HG03457 (cell line): ENCODE results near the gene GAD2.

Experiments
- ATAC-seq: cut with Tn5 transposase; IDR thresholded peaks from one replicate; pipeline ENCODE4 v1.9.1; 2021; ENCODE audit warnings: moderate number of reproducible peaks; ENCODE audit not compliant: unreplicated experiment

GAD2 gene

GRCh38 chr10:26221541-26221940 lies 5.0 kb downstream of the GAD2 start:
- ATAC-seq: no peak

DNA sequence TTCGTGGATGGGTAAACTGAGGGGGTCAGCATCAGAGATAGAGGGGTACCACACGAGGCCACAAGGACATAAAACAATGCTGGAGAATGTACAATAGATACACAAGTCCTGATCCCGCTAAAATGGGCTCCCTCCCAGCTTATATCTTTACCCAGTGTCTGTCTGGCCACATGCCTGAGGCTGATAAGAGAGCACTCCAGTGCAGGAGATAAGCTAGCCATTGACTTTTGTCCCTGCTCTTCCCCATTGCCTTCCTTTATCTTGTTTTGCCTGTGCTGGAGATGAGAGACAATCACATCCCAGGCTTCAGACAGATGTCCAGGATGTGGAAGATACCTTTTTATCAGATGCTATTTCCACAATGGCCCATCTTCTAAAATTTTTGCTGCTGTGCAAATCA lies 6.0 kb downstream of the GAD2 start:
- ATAC-seq: no peak

- ATAC-seq: no peak
These were observed 8.7 kb downstream of the GAD2 start for GRCh38 chr10:26225322-26225721.

DNA sequence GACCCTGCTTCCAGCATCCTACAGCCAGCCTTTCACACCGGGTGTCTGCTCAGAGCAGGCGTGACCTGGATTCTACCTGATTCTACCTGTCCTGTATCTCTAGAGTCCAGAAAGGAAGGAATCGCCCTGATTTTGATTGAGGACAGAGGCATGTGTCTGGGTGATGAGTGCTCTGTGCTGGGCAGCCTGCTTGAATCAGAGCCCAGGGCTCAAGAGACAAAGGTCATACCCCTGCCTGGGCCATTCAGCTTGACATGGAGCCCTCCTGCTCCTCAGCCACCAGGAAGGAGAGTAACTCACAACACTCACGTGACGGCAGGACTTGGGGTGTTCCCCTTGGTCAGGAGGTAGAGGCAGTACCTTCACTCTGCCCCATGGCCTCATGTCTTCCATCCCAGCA lies 11.2 kb downstream of the GAD2 start:
- ATAC-seq: no peak

DNA sequence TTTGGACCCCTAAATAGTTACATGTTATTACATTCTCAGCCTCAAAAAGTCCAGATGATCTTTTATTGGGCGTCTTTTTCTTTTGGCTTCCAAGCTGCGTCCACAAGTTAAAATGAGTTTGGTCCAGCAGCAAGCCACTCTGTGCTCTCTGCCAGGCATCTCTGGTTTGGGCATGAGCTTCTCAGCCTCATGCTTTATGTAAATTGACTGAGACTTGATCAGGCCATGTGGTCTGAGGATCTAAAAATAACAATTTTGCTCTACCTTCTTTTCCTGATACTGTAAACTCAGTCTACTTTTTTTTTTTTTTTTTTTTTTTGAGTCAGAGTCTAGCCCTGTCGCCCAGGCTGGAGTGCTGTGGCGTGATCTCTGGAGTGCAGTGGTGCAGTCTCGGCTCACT lies 15.6 kb downstream of the GAD2 start:
- no peak for ATAC-seq

DNA sequence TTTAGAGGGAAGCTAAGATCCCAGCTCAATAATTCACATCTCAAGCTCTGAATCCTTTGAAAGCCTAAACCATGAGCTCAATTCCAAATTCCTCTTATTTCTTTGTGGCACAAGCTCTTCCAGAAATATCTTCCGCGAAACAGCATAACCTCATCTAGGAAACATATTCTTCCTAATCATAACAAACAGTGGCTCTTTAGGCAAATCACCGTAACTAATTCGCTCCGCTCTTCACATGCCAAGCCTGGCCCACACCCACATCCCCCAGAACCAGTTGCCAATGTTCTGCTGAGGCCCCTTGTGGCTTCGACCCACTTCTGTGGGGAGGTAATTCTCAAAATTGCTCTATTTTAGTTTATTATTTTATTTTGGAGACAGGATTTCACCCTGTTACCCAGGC lies 19.2 kb downstream of the GAD2 start:
- no peak for ATAC-seq

GRCh38 chr10:26238378-26238777 lies 21.8 kb downstream of the GAD2 start:
- no peak for ATAC-seq

- no peak for ATAC-seq
These were observed 26.3 kb downstream of the GAD2 start for GRCh38 chr10:26242706-26243350.

DNA sequence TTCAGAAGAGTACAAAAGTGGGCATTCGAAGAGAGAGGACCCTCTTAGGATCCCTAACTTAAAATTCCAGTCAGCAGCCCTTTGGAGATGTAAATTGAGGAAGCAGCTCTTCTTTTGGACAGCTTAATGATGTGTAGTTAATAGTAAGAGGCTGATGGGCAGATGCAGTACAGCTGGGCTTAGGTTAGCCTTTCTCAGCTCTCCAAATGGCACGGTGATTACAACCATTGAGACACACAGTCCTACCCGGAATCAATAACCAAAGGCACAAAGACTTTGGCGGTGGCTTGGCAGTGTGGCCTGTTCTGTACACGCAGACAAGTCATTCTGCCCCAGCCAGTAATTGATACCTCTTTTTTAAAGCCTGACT lies 26.8 kb downstream of the GAD2 start:
- ATAC-seq: no peak

GRCh38 chr10:26249681-26250080 lies 33.1 kb downstream of the GAD2 start:
- no peak for ATAC-seq

- ATAC-seq: no peak
These were observed 35.4 kb downstream of the GAD2 start for GRCh38 chr10:26251925-26252324.

- no peak for ATAC-seq
These were observed 38.0 kb downstream of the GAD2 start for GRCh38 chr10:26254616-26255015.

DNA sequence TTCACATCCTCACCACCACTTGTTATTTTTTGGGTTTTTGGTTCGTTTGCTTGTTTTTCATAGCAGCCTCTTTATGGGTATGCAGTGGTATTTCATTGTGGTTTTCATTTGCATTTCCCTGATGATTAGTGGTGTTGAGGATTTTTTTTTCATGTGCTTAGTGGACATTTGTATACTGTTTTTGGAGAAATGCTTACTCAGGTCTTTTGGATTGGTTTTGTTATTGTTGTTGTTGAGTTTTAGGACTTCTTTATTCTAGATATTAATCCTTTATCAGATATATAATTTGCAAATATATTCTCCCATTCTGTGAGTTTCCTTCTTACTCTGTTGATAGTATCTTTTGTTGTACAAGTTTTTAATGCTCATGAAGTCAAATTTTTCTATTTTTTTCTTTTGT lies 42.8 kb downstream of the GAD2 start:
- no peak for ATAC-seq

- no peak for ATAC-seq
These were observed 53.2 kb downstream of the GAD2 start for GRCh38 chr10:26269754-26270153.

- no peak for ATAC-seq
These were observed 57.8 kb downstream of the GAD2 start for GRCh38 chr10:26274391-26274790.

DNA sequence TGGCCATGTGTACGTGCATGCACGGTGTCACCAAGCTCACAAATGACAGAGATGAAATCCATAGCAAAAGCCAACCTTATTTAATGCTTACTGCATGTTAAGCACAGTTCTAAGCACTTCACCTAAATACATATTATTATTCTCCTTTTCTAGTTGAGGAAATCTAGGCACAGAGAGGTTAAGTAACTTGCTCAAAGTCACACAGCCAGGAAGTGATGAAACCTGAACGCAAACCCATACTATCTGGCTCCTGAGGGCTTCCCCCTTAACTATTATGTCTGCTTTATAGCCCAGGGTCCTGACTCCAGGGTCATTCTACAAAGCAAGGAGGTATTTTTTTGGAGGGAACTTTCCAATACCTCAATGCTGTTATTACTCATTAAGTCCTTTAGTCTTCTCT lies 61.7 kb downstream of the GAD2 start:
- ATAC-seq: no peak

DNA sequence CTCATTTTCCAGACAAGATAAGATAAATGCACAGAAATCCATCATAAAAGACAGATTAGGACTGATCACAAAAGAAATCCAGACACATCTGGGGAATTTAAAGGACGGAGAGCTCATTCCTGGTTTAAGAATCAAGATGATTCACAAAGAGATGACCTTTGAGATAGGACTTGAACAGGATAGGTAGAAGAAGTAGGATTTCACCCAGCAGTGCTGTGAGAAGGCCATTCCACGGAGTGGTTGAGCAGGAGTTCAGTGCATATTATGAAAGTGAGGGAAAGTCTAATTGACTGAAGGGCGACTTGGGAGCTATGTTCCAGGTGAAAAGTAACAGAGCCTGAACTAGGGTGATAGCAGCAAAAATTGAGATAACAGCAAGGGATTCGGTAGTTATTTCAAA lies 73.7 kb downstream of the GAD2 start:
- no peak for ATAC-seq

DNA sequence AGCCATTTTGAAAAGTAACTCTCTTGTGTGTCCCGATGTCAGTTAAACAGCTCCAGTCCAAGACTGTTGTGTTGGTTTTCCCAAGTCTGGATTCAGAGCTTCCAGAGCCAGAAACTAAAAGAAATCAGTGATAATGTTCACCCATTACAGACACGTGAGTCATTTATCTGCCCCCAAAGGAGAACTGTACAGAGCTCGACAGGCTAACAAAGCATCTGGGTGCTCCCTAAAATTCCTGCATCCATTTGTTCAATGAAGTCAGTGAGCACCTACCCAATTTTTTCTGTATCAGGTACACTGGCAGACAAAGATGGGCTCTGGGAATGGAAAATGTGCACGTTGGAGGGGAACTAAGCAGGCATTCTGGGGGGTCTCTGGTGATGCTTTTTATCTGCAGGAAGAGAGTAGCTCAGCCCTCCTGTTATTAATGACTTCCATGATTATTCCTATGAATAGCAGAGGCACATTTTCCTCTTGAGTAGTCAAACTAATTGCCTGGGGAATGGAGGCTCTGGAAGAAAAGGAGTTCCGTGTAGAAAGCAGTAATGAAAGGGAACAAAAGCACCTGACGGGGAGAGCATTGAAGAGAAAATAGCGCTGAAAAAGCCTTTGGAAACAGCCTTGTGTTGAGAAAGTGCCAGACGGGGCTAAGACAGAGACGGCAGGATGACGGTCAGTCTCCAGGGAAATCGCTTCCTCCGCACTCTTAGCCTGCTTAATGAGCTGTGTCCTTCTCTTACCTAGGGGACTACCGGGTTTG lies 75.3 kb downstream of the GAD2 start:
- no peak for ATAC-seq

GRCh38 chr10:26296360-26296759 lies 79.8 kb downstream of the GAD2 start:
- ATAC-seq: no peak

DNA sequence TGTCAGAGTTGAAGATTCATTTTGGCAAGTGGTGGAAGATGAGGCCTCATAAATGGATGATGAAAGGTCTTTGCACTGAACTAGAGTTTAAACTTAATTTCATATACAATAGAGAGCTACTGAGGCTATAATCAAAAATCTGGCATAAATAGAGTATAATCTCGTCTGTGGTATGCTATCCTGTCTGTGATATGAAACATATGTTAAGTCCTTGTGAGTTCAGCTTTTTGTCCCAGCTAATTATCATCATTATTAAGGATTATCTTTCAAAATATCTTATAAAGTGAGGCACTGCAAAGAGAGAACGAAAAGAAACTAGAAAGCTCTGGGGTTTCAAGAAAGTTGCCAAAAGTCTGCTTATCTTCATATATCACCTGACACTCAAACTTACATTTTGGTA lies 83.4 kb downstream of the GAD2 start:
- ATAC-seq: no peak

DNA sequence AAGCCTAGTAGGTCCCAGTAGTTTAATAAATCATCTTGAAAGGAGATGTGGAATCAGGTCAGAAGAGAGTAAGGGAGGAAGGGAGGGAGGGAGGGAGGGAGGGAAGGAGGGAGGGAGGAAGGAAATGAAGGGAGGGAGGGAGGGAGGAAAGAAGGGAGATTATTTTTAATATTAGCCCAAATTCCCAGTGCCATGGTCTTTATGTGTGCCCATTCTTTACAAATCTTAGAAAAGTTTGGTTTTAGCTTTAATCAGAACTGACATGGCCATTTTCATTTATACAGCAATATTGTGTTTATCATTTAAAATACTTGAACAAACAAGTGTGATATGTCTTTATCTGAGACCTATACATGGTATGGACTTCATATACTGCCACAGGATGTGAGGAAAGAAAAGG lies 86.8 kb downstream of the GAD2 start:
- no peak for ATAC-seq

- no peak for ATAC-seq
These were observed 93.8 kb downstream of the GAD2 start for GRCh38 chr10:26310361-26310760.

DNA sequence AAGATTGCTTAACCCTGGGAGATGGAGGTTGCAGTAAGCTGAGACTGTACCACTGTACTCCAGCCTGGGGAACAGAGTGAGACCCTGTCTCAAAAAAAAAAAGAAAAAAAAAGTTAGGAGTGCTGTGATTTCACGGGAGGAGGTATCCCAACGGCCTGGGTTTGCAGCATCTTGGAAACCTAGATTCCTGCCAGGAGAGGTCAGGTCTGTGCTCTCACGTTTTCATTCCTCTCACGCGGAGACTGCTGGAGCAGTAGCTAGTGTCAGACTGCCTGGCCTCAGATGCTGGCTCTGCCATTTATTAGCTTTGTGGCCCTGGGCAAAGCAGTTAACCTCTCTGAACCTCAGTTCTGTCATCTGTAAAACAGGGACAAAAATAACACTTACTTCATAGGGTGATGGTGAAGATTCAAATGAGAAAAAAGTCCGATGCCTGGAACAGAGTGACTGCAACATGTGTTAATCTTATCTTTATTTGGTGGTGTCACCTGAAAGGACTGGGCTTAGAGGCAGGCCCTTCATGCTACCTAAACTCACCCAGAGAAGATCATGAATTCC lies 94.9 kb downstream of the GAD2 start:
- ATAC-seq: no peak
